NCI-H1092 (cell line): ENCODE results near the gene PCDHGA1.
"Not testable (repeated sequence)": the region's sequence is repeated elsewhere in the genome, so short reads cannot be mapped to it uniquely, and the experiment has no call there.

Source experiments
- DNase-seq: peaks from one replicate; lab custom pipeline; 2025; lab: John Stamatoyannopoulos, UW

PCDHGA1 gene

GRCh38 chr5:141412854-141413539, 82.7 kb downstream of the PCDHGA1 start, which contains the start of gene PCDHGA10:
PCDHGA10 (plus strand) TSS chr5:141412987; CDS start chr5:141413176, 189 bp downstream.
- DNase-seq: no peak

DNA sequence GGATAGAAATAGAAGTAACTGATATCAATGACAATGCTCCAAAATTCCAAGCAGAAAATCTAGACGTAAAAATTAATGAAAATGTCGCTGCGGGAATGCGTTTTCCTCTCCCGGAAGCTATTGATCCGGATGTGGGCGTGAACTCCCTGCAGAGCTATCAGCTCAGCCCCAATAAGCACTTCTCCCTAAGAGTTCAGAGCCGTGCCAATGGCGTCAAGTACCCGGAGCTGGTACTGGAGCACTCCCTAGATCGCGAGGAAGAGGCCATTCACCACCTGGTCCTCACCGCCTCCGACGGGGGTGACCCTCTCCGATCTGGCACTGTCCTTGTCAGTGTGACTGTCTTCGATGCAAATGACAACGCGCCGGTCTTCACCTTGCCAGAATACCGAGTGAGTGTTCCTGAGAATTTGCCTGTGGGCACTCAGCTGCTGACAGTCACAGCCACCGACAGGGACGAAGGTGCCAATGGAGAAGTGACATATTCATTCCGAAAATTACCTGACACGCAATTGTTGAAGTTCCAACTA, 83.3 kb downstream of the PCDHGA1 start:
- no peak for DNase-seq

DNA sequence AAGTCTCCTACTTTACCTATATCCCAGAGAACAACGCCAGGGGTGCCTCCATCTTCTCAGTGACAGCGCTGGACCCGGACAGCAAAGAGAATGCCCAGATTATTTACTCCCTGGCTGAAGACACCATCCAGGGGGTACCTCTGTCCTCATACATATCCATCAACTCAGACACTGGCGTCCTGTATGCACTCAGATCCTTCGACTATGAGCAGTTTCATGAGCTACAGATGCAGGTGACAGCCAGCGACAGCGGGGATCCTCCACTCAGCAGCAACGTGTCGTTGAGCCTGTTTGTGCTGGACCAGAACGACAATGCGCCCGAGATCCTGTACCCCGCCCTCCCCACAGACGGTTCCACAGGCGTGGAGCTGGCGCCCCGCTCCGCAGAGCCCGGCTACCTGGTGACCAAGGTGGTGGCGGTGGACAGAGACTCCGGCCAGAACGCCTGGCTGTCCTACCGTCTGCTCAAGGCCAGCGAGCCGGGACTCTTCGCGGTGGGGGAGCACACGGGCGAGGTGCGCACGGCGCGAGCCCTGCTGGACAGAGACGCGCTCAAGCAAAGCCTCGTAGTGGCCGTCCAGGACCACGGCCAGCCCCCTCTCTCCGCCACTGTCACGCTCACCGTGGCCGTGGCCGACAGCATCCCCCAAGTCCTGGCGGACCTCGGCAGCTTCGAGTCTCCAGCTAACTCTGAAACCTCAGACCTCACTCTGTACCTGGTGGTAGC, 84.4 kb downstream of the PCDHGA1 start:
- DNase-seq: not testable (repeated sequence)

GRCh38 chr5:141415275-141415618, 84.9 kb downstream of the PCDHGA1 start:
- DNase-seq: not testable (repeated sequence)

- peak; percentile 59 for DNase-seq
Observed at GRCh38 chr5:141417494-141418172, 87.3 kb downstream of the PCDHGA1 start, which contains the start of gene PCDHGB7. PCDHGB7 (plus strand) TSS chr5:141417677; CDS start chr5:141417860, 183 bp downstream.

DNA sequence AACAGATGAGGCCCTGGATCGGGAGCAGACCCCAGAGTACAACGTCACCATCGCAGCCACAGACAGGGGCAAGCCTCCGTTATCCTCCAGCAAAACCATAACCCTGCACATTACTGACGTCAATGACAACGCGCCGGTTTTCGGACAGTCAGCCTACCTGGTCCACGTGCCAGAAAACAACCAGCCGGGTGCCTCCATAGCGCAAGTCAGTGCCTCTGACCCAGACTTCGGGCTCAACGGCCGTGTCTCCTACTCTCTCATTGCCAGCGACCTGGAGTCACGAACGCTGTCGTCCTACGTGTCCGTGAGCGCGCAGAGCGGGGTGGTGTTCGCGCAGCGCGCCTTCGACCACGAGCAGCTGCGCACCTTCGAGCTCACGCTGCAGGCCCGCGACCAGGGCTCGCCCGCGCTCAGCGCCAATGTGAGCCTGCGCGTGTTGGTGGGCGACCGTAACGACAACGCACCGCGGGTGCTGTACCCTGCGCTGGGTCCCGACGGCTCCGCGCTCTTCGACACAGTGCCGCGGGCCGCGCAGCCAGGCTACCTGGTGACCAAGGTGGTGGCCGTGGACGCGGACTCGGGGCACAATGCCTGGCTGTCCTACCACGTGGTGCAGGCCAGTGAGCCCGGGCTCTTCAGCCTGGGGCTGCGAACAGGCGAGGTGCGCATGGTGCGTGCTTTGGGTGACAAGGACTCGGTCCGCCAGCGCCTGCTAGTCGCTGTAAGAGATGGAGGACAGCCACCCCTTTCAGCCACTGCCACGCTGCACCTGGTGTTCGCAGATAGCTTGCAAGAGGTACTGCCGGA, 89.0 kb downstream of the PCDHGA1 start:
- DNase-seq: no peak

- no peak for DNase-seq
Observed at GRCh38 chr5:141420855-141421488, 90.7 kb downstream of the PCDHGA1 start, which contains the start of gene PCDHGA11. PCDHGA11 (plus strand) TSS chr5:141421051; CDS start chr5:141421228, 177 bp downstream.

- no peak for DNase-seq
Observed at GRCh38 chr5:141421489-141421855, 91.2 kb downstream of the PCDHGA1 start.

- DNase-seq: no peak
Observed at GRCh38 chr5:141422742-141423291, 92.5 kb downstream of the PCDHGA1 start.

- DNase-seq: no peak
Observed at GRCh38 chr5:141427783-141428426, 97.6 kb downstream of the PCDHGA1 start.

DNA sequence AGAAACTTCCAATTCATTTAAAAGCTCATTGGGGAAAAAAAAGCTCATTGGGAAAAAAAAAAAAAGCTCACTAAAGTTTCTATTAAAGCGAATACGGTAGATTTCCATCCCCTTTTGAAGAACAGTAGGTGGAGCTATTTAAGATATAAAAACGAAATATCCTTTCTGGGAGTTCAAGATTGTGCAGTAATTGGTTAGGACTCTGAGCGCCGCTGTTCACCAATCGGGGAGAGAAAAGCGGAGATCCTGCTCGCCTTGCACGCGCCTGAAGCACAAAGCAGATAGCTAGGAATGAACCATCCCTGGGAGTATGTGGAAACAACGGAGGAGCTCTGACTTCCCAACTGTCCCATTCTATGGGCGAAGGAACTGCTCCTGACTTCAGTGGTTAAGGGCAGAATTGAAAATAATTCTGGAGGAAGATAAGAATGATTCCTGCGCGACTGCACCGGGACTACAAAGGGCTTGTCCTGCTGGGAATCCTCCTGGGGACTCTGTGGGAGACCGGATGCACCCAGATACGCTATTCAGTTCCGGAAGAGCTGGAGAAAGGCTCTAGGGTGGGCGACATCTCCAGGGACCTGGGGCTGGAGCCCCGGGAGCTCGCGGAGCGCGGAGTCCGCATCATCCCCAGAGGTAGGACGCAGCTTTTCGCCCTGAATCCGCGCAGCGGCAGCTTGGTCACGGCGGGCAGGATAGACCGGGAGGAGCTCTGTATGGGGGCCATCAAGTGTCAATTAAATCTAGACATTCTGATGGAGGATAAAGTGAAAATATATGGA, 100.2 kb downstream of the PCDHGA1 start, which contains the start of gene PCDHGA12:
TSS of gene PCDHGA12 (plus strand) at position 176 of the 782 bp plus-strand sequence. CDS start at position 429, 253 bp downstream.
- no peak for DNase-seq

DNA sequence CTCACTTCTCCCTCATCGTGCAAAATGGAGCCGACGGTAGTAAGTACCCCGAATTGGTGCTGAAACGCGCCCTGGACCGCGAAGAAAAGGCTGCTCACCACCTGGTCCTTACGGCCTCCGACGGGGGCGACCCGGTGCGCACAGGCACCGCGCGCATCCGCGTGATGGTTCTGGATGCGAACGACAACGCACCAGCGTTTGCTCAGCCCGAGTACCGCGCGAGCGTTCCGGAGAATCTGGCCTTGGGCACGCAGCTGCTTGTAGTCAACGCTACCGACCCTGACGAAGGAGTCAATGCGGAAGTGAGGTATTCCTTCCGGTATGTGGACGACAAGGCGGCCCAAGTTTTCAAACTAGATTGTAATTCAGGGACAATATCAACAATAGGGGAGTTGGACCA, 101.0 kb downstream of the PCDHGA1 start:
- no peak for DNase-seq

GRCh38 chr5:141432308-141432707, 102.0 kb downstream of the PCDHGA1 start:
- not testable (repeated sequence) for DNase-seq

DNA sequence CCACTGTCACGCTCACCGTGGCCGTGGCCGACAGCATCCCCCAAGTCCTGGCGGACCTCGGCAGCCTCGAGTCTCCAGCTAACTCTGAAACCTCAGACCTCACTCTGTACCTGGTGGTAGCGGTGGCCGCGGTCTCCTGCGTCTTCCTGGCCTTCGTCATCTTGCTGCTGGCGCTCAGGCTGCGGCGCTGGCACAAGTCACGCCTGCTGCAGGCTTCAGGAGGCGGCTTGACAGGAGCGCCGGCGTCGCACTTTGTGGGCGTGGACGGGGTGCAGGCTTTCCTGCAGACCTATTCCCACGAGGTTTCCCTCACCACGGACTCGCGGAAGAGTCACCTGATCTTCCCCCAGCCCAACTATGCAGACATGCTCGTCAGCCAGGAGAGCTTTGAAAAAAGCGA, 102.4 kb downstream of the PCDHGA1 start:
- DNase-seq: not testable (repeated sequence)

GRCh38 chr5:141434006-141434405, 103.7 kb downstream of the PCDHGA1 start:
- DNase-seq: no peak

DNA sequence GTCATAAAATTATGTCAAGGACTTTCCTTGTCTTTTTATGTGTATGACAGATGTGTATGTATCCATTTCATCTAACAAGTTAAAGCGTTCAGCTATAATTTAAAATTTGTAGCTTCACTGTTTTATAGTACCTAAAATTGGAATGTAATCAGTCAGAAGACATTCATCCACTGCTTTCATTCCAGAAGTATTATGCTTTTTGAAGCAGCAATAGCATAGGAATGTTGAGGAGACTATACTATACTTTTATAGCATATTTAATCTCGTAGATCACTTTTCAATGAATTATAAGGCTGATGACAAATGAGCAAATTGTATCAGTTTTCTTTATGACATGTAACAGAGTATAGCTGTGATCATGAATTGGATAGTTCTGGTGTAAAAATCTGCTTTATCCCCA, 106.9 kb downstream of the PCDHGA1 start:
- DNase-seq: no peak

GRCh38 chr5:141439411-141440141, 109.3 kb downstream of the PCDHGA1 start:
- no peak for DNase-seq

DNA sequence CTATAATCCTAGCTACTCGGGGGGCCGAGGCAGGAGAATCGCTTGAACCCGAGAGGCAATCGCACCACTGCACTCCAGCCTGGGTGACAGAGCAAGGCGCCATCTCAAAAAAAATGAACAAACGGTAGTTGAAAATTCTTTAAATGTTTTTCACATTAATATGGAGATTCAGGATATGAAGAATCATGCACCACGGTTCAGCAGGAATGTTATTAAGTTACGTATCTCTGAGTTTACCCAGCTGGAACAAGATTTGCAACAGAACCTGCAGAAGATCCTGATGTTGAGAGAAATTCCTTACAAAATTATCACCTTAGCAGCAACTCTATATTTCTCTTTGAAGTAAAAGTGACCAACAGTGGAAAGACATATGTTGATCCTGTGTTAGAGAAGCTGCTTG, 110.0 kb downstream of the PCDHGA1 start:
- no peak for DNase-seq
